ENCODE results near the gene PCDH19.
"Not testable (repeated sequence)": the region's sequence is repeated elsewhere in the genome, so short reads cannot be mapped to it uniquely, and the experiment has no call there.

The PCDH19 gene, protein sequence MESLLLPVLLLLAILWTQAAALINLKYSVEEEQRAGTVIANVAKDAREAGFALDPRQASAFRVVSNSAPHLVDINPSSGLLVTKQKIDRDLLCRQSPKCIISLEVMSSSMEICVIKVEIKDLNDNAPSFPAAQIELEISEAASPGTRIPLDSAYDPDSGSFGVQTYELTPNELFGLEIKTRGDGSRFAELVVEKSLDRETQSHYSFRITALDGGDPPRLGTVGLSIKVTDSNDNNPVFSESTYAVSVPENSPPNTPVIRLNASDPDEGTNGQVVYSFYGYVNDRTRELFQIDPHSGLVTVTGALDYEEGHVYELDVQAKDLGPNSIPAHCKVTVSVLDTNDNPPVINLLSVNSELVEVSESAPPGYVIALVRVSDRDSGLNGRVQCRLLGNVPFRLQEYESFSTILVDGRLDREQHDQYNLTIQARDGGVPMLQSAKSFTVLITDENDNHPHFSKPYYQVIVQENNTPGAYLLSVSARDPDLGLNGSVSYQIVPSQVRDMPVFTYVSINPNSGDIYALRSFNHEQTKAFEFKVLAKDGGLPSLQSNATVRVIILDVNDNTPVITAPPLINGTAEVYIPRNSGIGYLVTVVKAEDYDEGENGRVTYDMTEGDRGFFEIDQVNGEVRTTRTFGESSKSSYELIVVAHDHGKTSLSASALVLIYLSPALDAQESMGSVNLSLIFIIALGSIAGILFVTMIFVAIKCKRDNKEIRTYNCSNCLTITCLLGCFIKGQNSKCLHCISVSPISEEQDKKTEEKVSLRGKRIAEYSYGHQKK (N-terminal part only)

DNA sequence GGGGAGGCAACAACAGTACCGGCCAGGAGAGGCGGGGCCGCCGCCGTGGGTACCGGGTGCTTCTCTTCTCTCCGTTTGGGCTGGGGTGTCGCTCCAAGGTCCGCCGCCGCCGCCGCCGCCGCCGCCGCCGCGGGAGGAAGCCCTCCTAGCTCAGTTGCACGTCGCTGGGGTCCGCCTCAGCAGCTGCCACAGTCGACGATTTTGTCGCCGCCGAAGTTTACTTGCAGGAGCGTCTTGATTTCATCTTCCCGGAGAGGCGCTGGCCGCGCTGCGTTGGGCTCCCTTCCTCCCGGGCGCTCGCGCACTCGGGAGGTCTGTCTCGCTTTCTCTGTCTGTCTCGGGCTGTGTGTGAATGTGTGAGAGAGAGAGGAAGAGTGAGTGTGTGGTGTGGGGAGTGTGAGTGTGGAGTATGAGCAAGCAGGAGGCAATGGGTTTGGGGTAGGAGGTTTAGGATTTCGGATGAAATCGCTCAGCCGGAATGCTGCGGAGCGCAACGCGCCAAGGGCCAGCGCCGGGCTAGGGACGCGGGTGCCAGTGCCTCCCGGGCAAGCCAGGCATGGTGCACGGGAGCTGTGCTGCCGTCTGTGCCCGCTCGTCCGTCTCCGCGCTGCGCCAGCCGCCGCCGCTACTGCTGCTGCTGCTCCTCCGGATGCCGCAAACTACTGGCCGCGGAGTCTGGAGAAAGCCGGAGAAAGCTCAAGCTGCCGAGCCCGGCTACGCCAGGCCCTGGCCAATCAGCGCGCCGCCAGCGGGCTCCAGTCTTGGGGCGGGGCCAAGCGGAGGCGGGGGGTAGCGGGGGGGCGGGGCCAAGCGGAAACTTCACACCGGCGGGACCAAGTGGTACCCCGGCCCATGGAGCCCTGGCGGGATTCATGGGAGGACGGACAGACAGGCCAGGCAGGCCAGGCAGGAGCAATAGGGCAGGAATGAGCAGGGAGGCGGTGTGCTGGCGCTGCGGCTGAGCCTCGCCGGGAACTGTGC lies at the start of gene PCDH19:
Gene PCDH19 (minus strand): TSS at position 664 of the 981 bp plus-strand sequence. CDS start 1,676 bp downstream, outside the sequence.
- peak in 1 of 2 experiments; percentile 70 for DNase-seq

DNA sequence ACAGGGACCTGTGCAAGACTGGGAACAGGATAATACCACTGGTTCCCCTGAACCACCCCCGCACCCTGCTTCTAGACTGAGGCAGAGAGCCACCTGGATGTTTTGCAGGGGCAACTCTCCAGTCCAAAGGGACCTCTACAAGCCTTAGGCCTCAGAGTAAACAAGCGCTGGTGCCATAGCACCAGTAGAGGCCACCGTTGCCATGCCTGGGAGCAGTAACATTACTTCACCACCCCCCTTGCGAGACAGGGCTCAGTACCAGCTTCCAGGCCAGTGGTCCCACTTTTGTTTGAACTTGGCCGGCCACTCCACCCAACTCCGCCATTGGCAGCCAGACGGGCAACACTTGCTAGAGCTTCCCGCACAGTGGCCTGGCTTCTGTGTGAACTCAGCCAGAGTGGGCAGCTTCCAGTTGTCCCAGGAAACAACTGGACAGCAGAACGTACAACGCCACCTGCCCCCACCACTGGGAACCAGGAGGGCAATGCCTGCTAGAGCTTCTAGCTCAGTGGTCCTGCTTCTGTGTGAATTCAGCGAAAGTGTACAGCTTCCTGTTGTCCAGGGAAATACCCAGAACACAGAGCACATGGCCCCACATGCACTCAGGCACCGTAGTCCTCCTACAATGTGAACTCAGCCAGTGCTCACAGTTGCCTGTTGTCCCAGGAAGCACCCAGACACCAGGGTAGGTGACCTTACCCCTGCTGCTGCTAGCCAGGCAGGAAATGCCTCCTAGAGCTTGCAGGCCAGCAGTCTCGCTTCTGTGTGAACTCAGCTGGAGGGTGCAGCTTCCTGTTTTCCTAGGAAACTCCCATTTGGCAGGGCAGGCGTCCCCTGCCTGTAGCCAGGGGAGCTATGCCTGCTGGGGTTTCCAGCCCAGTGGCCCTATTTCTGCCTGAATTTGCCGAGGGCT lies 39.9 kb upstream of the PCDH19 start:
- DNase-seq: no peak

DNA sequence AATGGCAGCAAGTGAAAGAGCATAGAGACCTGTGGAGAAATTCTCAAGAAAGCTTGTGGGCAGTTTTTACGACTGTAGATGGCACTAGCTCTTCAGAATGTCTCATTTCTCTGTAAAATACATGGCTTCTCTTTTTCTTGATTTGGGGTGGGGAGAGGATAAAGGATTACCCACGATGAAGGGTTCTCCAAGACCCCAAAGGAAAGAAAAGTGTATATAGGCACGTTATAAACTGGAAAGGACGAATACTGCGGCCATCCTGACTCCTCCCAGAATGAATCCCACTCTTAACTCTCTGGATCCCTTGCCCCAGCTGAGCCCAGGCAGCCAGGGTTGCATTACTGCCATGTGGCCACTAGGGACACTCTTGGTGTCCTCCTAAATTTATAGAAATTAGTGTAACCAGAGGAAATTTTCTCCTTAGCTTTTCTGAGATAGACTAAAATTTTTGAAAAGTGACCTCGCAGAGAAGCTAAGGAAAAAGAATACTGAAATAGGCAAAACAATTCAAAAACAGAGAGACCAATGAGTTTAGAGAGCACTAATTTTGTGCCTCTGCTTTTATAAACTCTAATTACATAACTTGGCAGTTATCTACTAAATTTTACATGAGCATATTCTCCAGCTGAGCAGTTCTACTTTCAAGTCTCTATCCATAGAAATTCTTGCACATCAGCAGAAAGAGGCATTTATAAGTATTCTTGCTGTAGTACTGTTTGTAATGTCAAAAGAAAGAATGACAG lies 37.8 kb upstream of the PCDH19 start:
- DNase-seq: peak in 1 of 2 experiments; percentile 7

DNA sequence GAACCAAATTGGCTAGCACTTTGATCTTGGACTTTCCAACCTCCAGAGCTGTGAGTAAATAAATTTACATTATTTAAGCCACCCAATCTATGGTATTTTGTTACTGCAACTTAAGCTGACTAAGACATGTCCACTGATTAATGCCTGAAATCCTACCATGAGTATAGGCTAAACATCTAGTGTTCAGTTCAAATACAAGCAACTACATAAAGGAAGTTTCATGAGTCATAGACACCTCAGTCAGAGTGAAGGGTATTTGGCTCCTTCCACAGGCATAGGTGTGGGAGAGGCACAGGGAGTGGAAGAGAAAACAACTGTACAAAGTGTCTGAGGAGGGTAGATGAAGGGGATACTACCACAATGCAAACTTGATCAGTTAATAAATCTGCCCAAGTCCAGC lies 35.5 kb upstream of the PCDH19 start:
- DNase-seq: no peak

DNA sequence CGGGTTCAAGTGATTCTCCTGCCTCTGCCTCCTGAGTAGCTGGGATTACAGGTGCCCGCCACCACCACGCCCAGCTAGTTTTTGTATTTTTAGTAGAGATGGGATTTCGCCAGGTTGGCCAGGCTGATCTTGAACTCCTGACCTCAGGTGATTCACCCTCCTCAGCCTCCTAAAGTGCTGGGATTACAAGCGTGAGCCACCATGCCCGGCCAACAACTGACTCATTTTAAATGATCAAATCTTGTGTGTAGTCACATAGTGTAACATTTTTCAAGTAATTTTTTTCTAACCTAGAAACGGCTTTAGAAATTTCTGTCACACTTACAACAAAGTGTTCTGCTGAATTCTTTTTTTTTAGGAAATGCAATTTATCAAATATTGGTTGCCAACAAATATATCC lies 31.2 kb upstream of the PCDH19 start:
- DNase-seq: not testable (repeated sequence)

DNA sequence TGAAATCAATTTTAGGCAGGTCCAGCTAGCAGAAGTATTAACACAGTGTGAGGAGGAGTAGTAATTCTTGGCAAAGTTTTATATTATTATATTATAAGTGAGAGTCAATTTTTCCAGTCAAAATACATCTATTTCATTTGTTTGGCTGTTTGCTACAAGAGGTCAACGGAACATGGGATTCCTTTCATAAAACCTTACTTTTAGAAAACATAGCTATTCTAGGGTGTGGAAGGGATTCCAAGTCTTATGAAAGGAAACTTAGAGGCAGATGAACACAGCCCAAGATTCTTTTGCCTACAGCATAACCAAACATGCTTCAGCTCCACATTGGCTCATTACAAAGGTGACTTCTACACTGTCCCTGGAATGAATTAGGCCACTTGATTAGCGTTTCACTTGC lies 29.9 kb upstream of the PCDH19 start:
- no peak for DNase-seq

DNA sequence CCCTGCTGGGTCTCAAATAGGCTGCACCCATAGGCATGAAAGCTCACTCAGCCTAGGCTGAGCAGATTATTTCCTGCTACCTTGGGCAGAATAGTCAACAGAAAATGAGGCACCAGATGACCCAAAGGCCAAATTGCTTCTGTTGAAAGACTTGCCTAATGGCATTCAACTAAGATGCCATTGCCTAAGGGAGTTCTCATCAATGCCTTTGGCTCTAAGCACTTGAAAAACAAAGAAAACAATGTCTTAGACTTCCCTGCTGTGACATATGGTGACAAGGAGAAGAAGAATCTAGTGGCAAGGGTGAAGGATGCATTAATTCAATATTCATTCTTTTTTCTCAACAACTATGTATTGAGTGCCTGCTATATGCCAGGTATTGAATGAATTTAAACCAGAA lies 25.7 kb upstream of the PCDH19 start:
- DNase-seq: no peak

DNA sequence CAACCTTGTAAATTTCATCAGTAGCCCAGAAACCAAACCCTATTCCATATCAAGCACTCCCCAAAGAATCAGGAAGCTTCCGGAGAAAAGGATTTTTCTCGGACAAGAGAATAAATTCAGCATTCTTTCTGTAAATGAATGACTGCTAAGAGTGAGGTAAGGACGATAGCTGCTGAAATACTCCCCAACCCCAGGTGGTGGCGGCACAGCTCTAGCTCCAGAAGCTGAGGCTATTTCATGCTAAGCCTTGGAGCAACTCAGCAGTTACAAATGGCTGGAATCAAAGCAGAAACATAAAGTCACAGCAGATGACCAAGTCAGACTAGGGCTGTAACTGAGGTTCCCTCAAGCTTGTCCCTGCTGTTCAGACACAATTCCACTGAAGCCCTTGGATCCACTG lies 13.9 kb upstream of the PCDH19 start:
- DNase-seq: no peak

DNA sequence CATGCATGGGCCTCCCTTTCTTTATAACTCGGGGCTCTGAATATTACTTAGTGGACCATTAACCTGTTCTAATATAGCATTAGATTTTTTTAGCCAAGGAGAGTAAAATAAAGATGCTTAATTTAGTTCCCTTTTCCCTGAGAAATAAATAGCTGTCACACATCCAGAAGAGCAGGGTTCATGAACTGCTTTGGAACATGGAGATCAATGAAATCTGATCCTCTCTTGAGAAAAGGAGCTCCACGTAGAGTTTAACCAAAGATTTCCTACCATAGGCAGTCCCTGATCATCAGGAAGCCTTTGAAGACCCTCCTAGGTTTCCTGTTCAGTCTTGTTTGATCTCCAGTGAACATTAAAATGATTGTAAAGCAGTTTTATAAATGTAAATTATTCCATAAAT lies 8.5 kb upstream of the PCDH19 start:
- no peak for DNase-seq

DNA sequence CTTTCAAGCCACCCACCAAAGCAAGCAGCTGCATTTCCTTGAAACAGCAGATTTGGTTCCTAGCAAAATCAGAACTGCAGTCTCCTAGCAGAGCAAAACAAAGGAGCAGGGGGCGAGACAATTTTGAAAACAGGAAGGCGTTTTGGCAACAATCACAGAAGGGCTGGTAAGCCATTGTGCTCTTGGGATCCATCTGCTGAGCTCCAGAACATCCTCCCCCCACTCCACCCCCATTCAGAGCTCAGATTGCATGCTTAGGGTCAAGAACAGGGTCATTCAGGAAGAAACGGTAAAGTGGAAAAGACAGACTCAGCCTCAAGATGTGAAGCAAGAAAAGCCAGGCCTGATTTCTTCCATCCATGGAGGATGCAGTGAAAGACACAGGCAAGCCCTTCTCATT lies 7.6 kb upstream of the PCDH19 start:
- DNase-seq: no peak

DNA sequence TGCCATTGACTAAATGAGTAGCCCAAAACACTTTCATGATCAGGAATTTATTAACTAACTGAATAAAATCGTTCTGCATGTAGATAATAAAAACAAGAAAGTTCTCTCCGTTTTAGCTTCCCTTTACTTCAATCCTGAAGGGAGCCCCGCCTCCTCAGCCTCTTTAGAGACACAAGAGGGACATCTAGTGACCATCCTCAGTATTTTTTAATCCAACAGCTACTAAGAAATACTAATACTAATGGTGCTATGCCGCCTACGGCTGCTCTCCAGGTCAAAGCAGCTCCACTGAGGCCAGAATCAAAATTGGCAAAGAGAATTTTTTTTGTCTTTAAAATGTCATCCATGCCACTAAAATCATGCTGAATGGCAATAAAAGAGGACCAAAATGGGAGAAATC lies 3.2 kb upstream of the PCDH19 start:
- DNase-seq: peak; percentile 27 to 52

DNA sequence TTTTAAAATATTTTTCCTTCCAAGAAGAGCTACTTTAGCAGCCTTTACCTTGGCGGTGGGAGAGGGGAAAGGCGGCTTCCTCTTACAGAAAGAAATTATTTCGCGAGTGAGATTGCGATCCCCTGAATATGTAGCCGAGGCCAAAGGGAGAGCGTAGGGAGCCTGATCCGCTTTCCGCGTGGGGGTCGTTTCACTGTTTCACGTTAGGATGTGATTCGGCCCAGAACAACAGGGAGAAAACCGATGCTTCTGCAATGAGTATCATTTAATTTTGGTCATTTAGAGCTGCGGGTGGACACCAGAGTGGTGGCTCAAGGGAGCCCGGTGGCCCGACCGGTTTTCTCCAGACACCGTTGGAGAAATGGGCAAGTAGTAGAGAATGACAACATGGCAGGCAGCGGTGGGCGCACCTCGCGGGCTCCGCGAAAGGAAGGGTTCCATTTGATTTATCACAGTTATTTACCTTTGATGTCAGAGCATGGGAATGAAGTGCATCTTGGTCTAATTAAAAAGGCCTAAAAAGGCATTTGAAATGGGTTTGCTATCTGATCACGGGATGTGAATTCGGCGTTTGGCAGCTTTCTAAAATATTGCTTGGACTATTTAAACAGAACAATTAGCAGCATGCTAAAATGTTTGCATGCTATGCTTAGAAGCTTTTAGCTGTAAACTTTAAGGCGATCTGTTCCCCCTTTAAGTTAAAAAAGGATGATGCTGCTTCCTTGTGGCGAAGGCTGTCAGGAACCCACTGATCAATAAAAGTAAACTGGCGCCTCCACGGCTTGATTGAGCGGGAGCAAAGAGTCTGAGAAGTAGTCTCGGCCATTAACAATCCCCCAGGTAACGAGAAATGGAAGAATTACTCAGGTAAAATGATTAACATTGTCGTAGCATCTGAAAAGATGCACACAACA lies 2.0 kb upstream of the PCDH19 start:
- DNase-seq: no peak

DNA sequence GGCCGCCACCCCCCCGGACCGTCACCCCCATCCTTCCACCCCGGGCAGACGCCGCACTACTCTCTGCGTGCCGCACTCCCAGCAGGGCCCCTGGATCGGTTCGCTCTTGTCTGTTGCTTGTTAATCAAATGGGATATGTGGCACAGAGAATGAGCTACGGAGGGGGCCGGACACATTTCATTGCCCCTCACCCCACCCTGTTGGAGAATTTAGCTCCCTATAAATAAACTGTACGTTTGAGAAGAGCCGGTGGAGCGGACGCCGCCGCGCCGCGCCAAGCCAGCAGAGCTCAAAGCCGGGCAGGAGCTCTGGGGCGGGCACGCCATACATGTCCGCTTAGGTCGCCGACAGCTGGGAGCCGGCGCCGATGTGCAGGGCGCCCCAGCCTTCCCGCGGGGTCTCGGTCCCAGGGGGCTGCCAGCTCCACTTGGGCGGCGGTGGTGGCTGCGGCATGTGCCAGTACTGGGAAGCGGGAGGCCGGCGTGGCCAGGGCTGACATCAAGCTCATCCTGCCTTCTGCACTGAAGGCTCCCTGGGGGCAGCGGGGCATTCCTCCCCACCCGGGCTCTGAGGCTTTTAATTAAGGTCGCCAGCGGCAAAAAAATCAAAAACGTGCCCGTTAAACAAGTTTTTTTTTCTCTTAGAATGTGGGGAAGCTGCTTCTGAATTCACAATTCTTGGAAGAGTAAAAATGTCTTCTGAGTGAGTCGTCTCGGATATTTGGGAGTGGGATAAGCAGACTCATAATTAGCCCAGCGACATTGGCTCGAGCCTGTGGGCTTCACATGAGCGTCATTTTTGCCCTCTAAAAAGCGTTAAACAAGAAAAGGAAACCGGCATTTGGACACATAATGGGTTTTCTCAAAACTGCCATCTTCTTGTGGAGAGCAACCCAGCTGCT lies 1.1 kb upstream of the PCDH19 start:
- DNase-seq: no peak

DNA sequence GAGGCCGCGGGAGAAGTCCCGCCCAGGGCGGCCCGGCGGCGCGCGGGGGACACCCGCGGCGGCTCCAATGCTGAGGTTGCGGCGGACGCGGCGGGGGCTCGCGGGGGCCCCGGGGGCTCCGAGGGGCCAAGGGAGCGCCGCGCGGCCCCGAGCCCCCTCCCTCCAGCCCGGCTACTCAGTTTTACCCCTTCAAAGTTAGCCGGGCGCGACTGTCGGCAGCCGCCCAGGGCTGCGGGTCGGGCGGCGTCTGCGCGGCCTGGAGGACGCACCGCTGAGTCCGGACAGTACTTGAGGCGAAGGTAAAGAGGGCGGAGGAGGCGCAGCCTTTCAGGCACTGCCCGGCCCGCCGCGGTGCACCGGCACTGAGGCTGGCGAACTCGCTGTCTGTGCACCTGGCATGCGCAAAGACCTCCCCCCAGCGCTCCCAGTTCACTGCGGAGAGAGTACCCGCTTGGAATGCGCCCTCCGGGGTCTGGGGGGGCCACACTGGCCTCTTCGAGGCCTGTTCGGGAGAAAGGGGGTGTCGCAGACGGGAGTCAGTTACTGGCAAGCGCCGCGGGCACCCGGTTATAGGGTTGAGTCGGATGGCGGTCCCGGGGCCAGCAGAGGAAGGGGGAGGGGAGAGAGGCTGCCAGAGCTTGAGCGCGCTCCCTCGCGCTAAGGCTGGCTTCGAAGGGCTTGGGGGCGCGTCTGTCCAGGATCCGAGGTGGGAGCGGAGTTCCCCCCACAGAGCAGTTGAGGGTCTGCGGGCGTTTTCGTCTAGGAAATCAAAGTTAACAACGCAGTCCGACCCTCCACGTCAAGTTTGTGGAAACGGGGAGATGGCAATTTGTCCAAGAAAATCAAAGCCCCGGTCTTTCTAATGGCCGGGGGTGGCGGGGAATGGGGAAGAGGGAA lies 1.1 kb downstream of the PCDH19 start:
- DNase-seq: no peak

DNA sequence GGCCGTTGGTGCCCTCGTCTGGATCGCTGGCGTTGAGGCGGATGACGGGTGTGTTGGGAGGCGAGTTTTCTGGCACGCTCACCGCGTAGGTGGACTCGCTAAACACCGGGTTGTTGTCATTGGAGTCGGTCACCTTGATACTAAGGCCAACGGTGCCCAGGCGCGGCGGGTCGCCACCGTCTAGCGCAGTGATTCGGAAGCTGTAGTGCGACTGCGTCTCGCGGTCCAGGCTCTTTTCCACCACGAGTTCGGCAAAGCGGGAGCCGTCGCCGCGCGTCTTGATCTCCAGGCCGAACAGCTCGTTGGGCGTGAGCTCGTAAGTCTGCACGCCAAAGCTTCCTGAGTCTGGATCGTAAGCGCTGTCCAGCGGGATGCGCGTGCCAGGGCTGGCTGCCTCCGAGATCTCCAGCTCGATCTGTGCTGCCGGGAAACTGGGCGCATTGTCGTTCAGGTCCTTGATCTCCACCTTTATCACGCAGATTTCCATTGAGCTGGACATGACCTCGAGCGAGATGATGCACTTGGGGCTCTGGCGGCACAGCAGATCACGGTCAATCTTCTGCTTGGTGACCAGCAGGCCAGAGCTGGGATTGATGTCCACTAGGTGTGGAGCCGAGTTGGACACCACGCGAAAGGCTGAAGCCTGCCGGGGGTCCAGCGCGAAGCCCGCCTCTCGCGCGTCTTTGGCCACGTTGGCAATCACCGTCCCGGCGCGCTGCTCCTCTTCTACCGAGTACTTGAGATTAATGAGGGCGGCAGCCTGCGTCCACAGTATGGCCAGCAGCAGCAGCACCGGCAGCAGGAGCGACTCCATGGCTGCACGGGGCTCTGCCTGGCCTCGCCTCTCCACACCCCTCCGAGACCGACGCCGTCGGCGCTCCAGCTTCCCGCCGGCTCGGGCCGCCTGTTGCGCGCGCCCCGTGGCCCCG lies 2.0 kb downstream of the PCDH19 start:
- no peak for DNase-seq

DNA sequence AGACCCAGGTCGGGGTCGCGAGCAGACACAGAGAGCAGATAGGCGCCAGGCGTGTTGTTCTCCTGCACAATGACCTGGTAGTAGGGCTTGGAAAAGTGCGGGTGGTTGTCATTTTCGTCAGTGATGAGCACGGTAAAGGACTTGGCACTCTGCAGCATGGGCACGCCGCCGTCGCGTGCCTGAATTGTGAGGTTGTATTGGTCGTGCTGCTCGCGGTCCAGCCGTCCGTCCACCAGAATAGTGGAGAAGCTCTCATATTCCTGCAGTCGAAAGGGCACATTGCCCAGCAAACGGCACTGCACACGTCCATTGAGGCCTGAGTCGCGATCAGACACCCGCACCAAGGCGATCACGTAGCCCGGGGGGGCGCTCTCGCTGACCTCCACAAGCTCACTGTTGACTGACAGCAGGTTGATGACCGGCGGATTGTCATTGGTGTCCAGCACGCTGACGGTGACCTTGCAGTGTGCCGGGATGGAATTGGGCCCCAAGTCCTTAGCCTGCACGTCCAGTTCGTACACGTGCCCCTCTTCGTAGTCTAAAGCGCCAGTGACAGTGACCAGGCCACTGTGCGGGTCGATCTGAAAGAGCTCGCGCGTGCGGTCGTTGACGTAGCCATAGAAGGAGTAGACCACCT lies 2.8 kb downstream of the PCDH19 start:
- no peak for DNase-seq
